Ishikawa (cell line): Measurements from ENCODE around the gene MRPS26.

Experiments used
- CEBPB ChIP-seq: IDR thresholded peaks from 2 replicates; pipeline ENCODE4 v1.6.1; 2012
- CREB1 ChIP-seq: IDR thresholded peaks from 2 replicates; pipeline ENCODE4 v1.6.1; 2012; ENCODE audit warnings: low read depth
- EGR1 ChIP-seq: IDR thresholded peaks from 2 replicates; pipeline ENCODE4 v1.6.1; 2012
- EP300 ChIP-seq: IDR thresholded peaks from 2 replicates; pipeline ENCODE4 v1.6.1; 2012; ENCODE audit warnings: borderline replicate concordance
- FOXM1 ChIP-seq: IDR thresholded peaks from 2 replicates; pipeline ENCODE4 v1.6.1; 2012; ENCODE audit warnings: low read depth, borderline replicate concordance
- MAX ChIP-seq: IDR thresholded peaks from 2 replicates; pipeline ENCODE4 v1.6.1; 2012
- NFIC ChIP-seq: IDR thresholded peaks from 2 replicates; pipeline ENCODE4 v1.6.1; 2012
- RAD21 ChIP-seq: IDR thresholded peaks from 2 replicates; pipeline ENCODE4 v1.6.1; 2012; ENCODE audit warnings: low read depth
- REST ChIP-seq: IDR thresholded peaks from 2 replicates; pipeline ENCODE4 v1.6.1; 2012; ENCODE audit warnings: low read depth, mild to moderate bottlenecking
- TAF1 ChIP-seq: IDR thresholded peaks from 2 replicates; pipeline ENCODE4 v1.6.1; 2012; ENCODE audit warnings: low read depth, mild to moderate bottlenecking
- TCF12 ChIP-seq: IDR thresholded peaks from 2 replicates; pipeline ENCODE4 v1.6.1; 2012; ENCODE audit warnings: low read depth
- TEAD4 ChIP-seq: IDR thresholded peaks from 2 replicates; pipeline ENCODE4 v1.6.1; 2012
- USF1 ChIP-seq: IDR thresholded peaks from 2 replicates; pipeline ENCODE4 v1.6.1; 2012
- YY1 ChIP-seq: IDR thresholded peaks from 2 replicates; pipeline ENCODE4 v1.6.1; 2012; ENCODE audit warnings: low read depth
- ZBTB7A ChIP-seq: IDR thresholded peaks from 2 replicates; pipeline ENCODE4 v1.6.1; 2012; ENCODE audit warnings: low read depth

Gene MRPS26

GRCh38 chr20:3040086-3040485, 5.8 kb upstream of the MRPS26 start:
- TF ChIP-seq RAD21 (no peak), USF1 (no peak), TAF1 (no peak), REST (no peak), ZBTB7A (no peak), FOXM1 (no peak), CEBPB (no peak), TCF12 (no peak), NFIC (no peak), EGR1 (no peak), MAX (no peak), EP300 (no peak), YY1 (no peak), CREB1 (no peak), TEAD4 (no peak)

GRCh38 chr20:3041854-3042409, 3.9 kb upstream of the MRPS26 start:
- TF ChIP-seq CEBPB (no peak), RAD21 (no peak), USF1 (no peak), EGR1 (no peak), ZBTB7A (no peak), NFIC (no peak), TCF12 (no peak), TEAD4 (no peak), CREB1 (no peak), TAF1 (no peak), FOXM1 (no peak), REST (no peak), YY1 (no peak), MAX (no peak), EP300 (no peak)

GRCh38 chr20:3042625-3043024, 3.2 kb upstream of the MRPS26 start:
- TF ChIP-seq RAD21 (no peak), TAF1 (no peak), CEBPB (no peak), FOXM1 (no peak), TCF12 (no peak), TEAD4 (no peak), YY1 (no peak), REST (no peak), EP300 (no peak), ZBTB7A (no peak), USF1 (no peak), MAX (no peak), NFIC (no peak), EGR1 (no peak), CREB1 (no peak)

- TF ChIP-seq NFIC = no peak
- TF ChIP-seq USF1 = no peak
- no peak for TF ChIP-seq TAF1
- TF ChIP-seq RAD21 = no peak
- no peak for TF ChIP-seq MAX
- TF ChIP-seq FOXM1 = no peak
- TF ChIP-seq YY1 = no peak
- no peak for TF ChIP-seq TCF12
Observed at GRCh38 chr20:3043322-3043721, 2.5 kb upstream of the MRPS26 start, which contains the start of gene GNRH2. TSS of gene GNRH2 (plus strand) at chr20:3043622. CDS start at chr20:3044415, 793 bp downstream.
